Fibroblast of lung (primary cell): ENCODE data around the gene ATG10.
"Not testable (repeated sequence)": the region's sequence is repeated elsewhere in the genome, so short reads cannot be mapped to it uniquely, and the experiment has no call there.

Experiments
- EZH2 ChIP-seq: IDR thresholded peaks from 2 replicates; pipeline ENCODE4 v1.5.1; 2012; ENCODE audit warnings: low read length, control low read depth, mild to moderate bottlenecking; ENCODE audit errors: missing control alignments
- TF ChIP-seq, protein P1 (sequence below), 2 donors: IDR thresholded peaks in 1 of 2; conservative IDR thresholded peaks in 1 of 2; 1 replicate in 1 of 2; 2 replicates in 1 of 2; pipeline ENCODE4 v1.5.1; 2011 to 2012; ENCODE audit warnings: low read length in 2 of 2, control low read depth in 1 of 2, inconsistent platforms in 1 of 2, low read depth in 1 of 2, mild to moderate bottlenecking in 1 of 2

DNA sequence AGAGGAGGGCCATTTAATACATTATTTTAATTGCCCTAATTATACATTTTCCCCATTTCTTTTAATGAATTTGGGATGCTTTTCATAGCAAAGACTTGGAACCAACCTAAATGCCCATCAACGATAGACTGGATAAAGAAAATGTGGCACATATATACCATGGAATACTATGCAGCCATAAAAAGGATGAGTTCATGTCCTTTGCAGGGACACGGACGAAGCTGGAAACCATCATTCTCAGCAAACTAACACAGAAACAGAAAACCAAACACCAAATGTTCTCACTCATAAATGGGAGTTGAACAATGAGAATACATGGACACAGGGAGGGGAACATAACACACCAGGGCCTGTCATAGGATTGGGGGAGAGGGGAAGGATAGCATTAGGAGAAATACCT, 96.2 kb downstream of the ATG10 start:
- not testable (repeated sequence) for TF ChIP-seq EZH2
- TF ChIP-seq, protein P1, sequence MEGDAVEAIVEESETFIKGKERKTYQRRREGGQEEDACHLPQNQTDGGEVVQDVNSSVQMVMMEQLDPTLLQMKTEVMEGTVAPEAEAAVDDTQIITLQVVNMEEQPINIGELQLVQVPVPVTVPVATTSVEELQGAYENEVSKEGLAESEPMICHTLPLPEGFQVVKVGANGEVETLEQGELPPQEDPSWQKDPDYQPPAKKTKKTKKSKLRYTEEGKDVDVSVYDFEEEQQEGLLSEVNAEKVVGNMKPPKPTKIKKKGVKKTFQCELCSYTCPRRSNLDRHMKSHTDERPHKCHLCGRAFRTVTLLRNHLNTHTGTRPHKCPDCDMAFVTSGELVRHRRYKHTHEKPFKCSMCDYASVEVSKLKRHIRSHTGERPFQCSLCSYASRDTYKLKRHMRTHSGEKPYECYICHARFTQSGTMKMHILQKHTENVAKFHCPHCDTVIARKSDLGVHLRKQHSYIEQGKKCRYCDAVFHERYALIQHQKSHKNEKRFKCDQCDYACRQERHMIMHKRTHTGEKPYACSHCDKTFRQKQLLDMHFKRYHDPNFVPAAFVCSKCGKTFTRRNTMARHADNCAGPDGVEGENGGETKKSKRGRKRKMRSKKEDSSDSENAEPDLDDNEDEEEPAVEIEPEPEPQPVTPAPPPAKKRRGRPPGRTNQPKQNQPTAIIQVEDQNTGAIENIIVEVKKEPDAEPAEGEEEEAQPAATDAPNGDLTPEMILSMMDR (conservative IDR thresholded peaks at IDR 0.05 in 1 of 2, IDR thresholded peaks at IDR 0.05 in 1 of 2; ENCODE audit: low read depth in 1 of 2, low read length in 2 of 2), result not testable (repeated sequence)
